HK-2 (cell line): ENCODE data around the gene PLXND1.
A peak's percentile ranks its signal among the peaks of the same experiment; 100 is the strongest.
"Not testable (repeated sequence)": the region's sequence is repeated elsewhere in the genome, so short reads cannot be mapped to it uniquely, and the experiment has no call there.

Experiments
- DNase-seq: peaks from one replicate; pipeline ENCODE4 v3.0.0-alpha.2; 2018; ENCODE audit not compliant: unreplicated experiment

The PLXND1 gene

DNA sequence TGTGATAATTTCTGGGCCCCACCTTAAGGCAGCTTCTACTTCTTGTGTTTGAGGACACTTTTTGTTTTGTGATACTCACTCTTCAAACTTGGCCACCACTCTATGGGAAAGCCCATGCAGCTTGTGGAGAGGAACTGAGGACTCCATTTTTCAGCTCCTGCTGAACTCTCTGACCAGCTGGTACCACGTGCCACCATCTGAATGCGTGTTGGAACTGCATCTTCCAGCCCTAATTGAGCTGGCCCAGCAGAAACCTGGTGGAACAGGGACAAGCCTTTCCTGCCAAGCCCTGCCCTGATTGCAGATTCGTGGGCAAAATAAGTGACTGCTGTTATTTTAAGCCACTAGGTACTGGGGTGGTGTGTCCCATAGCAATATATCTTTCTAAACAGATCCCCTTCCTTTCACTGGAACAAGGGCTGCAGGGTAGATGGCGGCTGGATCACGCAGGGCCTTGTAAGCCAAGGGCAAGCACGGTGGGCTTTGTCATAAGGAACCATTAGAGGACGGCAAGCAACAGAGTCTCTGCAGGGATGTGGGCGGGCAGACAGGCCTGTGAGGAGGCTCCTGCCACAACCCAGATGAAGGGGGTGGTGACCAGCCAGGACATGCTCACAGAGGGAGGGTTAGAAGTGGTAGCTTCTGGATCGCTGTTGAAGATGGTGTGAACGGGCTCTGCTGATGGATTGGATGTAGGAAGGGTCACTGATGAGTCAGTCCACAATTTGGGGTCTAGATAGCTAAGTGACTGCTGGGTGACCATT lies 54.0 kb downstream of the PLXND1 start:
- no peak for DNase-seq

GRCh38 chr3:129549805-129550204 lies 56.7 kb downstream of the PLXND1 start:
- no peak for DNase-seq

DNA sequence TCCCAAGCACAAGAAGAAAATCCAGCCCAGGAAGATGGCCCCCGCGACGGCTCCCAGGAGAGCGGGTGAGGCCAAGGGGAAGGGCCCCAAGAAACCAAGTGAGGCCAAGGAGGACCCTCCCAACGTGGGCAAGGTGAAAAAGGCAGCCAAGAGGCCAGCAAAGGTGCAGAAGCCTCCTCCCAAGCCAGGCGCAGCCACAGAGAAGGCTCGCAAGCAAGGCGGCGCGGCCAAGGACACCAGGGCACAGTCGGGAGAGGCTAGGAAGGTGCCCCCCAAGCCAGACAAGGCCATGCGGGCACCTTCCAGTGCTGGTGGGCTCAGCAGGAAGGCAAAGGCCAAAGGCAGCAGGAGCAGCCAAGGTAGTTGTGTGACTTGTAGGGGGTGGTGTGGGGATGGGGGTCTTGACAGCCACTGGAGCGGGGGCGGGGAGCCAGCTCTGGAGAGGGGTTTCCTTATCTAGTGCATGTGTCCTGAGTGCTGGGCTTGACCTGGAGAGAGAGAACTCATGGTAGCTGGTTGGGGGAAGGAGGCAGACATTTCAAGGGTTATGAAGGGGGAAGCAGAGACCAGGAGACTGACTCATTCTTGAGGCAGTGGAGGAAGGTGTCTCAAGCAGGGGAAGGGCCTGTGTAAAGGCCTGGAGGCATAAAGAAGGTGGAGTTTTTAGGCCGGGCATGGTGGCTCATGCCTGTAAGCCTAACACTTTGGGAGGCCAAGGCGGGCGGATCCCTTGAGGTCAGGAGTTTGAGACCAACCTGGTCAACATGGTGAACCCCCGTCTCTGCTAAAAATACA lies 57.3 kb downstream of the PLXND1 start:
- DNase-seq, result peak; percentile 49

DNA sequence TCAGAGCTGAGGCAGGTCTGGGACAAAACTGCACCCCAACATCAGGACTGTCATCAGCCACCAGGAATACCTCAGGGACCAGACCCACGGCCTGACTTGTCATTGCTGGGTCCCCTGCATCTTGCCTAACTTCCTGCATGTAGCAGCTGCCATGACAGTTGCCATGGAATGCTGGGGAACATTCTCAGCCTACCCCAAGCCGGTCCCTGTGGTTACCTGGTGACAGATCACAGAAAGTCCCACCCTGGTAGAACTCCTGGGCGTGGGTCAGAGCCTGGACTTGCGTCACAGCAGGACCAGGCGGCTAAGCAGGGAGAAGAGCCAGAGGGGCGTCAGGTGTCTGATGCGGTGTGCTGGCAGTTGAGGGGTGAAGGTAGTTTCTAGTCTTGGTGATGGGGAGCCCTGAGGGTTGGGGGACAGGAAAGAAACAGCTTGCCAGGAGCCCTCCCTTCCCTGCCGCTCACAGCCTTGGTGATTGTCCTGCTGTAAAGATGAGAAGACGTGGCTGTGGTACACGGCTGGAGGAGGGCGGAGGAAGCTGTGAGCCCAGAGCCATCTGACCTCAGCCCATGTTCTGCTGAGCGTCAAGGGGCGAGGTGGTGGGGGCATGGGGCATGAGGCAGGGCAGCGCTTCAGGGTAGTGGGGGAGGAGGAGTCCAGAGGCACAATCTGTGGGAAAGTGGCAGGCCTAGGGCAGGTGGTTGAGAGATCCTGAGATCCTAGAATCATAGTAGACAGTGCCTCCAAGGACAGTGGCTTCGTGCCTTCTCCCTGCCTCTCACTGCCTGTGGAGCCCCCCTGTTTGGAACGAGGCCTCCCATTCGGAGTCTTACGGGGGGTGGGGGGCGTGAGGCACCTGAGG lies 58.1 kb downstream of the PLXND1 start:
- DNase-seq, result no peak

DNA sequence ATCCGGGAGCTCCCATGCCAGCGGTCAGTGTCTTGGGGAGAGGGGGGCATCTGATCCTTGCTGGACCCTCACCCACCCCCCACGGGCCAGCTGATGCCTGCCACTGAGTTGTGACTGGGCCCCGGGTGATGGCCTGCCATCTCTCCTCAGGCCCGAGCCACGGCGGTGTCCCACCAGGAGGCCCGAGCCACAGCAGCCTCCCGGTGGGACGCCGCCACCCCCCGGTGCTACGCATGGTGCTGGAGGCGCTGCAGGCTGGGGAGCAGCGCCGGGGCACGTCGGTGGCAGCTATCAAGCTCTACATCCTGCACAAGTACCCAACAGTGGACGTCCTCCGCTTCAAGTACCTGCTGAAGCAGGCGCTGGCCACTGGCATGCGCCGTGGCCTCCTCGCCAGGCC lies 59.2 kb downstream of the PLXND1 start:
- no peak for DNase-seq

DNA sequence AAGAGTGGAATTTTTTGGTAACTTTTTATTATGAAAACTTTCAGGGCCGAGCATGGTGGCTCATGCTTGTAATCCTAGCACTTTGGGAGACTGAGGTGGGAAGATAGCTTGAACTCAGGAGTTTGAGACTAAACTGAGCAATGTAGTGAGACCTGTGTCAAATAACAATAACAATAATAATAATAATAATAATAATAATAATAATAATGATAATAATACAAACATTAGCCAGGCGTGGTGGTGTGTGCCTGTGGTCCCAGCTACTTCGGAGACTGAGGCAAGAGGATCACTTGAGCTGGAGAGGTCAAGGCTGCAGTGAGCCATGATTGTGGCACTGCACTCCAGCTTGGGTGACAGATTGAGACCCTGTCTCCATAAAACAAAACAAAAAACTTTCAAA lies 60.5 kb downstream of the PLXND1 start:
- not testable (repeated sequence) for DNase-seq

- no peak for DNase-seq
Observed at GRCh38 chr3:129543999-129544398, 62.5 kb downstream of the PLXND1 start.

- DNase-seq, result no peak
Observed at GRCh38 chr3:129543156-129543790, 63.2 kb downstream of the PLXND1 start, which contains the start of gene H1-8. TSS of gene H1-8 (plus strand) at chr3:129543175. CDS start at chr3:129543219, 44 bp downstream.

DNA sequence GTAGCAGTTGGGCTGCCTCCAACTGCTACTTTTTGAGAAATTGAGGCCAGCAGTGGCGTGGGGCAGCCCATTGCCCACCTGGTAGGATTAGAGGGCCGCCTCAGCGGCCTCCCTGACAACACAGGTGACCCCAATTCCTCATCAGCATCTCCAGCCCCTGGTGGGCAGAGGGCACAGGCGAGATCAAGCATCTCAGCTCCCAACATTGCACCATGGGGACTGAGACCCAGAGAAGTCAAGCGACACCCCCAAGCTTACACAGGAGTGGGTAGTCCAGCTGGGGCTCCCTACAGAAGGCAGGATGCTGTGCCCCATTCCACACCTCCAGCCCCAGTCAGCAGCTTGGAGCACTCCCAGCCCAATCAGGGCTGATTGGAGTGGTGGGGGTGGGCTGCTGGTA lies 63.7 kb downstream of the PLXND1 start:
- DNase-seq, result no peak

GRCh38 chr3:129540776-129541516 lies 65.5 kb downstream of the PLXND1 start:
- no peak for DNase-seq

DNA sequence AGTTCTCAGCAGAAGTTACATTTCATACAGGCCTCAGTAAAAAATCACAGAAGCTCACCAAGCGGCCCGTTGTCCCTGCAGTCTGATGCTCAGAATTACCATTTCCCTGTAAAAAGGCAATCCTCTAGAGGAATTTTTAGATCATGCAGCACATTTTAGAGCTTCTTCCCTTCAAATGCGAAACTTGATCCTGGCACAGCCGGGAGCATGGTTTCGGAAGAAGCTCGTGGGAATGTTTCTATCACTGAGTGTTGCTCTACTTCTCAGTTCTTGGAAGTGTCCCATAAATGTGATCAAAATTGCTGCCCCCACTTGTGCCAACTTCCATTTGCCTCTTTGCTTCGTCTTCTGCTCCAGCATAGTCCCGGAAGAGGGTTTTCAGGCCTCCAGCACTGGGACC lies 67.3 kb downstream of the PLXND1 start:
- DNase-seq, result no peak

- DNase-seq, result no peak
Observed at GRCh38 chr3:129536804-129537203, 69.7 kb downstream of the PLXND1 start.

DNA sequence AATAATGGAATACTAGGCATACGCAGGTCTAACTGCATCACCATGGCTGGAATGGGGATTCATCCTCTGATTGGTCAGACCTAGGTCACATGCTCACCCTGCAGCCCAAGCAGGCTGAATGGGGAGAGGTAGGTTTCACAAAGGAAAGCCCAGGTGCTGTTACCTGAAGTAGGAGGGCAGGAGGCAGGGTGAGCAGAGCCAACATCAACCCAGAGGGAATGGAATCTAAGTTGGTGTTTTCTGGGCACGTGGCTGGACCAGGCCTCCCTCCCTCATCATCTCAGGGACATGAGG lies 70.2 kb downstream of the PLXND1 start:
- no peak for DNase-seq

DNA sequence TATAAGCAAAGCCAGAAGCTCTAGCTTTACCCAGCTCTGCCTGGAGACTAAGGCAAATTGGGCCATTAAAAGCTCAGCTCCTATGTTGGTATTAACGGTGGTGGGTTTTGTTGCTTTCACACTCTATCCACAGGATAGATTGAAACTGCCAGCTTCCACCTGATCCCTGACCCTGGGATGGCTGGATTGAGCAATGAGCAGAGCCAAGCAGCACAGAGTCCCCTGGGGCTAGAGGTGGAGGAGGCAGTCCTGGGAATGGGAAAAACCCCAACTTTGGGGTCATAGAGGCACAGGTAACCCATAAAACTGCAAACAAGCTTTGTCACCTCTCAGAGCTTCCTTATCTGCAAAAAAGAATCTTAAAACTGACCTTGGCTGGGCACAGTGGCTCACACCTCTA lies 71.4 kb downstream of the PLXND1 start:
- DNase-seq, result no peak

- no peak for DNase-seq
Observed at GRCh38 chr3:129534428-129535027, 71.9 kb downstream of the PLXND1 start.

- no peak for DNase-seq
Observed at GRCh38 chr3:129533406-129533805, 73.1 kb downstream of the PLXND1 start.

DNA sequence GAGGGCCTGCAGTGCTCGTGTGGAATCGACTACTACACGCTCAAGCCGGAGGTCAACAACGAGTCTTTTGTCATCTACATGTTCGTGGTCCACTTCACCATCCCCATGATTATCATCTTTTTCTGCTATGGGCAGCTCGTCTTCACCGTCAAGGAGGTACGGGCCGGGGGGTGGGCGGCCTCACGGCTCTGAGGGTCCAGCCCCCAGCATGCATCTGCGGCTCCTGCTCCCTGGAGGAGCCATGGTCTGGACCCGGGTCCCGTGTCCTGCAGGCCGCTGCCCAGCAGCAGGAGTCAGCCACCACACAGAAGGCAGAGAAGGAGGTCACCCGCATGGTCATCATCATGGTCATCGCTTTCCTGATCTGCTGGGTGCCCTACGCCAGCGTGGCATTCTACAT lies 74.2 kb downstream of the PLXND1 start:
- no peak for DNase-seq

- DNase-seq, result no peak
Observed at GRCh38 chr3:129531699-129532098, 74.8 kb downstream of the PLXND1 start.

- no peak for DNase-seq
Observed at GRCh38 chr3:129530821-129531220, 75.7 kb downstream of the PLXND1 start.

DNA sequence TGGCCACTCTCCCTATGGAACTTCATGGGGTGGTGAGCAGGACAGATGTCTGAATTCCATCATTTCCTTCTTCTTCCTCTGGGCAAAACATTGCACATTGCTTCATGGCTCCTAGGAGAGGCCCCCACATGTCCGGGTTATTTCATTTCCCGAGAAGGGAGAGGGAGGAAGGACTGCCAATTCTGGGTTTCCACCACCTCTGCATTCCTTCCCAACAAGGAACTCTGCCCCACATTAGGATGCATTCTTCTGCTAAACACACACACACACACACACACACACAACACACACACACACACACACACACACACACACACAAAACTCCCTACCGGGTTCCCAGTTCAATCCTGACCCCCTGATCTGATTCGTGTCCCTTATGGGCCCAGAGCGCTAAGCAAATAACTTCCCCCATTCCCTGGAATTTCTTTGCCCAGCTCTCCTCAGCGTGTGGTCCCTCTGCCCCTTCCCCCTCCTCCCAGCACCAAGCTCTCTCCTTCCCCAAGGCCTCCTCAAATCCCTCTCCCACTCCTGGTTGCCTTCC lies 76.2 kb downstream of the PLXND1 start:
- no peak for DNase-seq
